Esophagus squamous epithelium (tissue), 4 donors: ENCODE results near the gene TRAF3IP1.
"Not testable (repeated sequence)": the region's sequence is repeated elsewhere in the genome, so short reads cannot be mapped to it uniquely, and the experiment has no call there.

Experiments
- CTCF ChIP-seq, 6 experiments: fragments of 450-650 bp in 4 of 6; fragments of 200-600 bp in 2 of 6; sonication (generic) in 2 of 6; IDR thresholded peaks; one replicate each; pipeline ENCODE4 v1.5.1; 2016 to 2019; ENCODE audit warnings: antibody characterized with exemption in 6 of 6, mild to moderate bottlenecking in 4 of 6, moderate library complexity in 4 of 6
- POLR2A ChIP-seq, 4 donors: fragments of 450-650 bp; IDR thresholded peaks; one replicate each; pipeline ENCODE4 v1.6.1; 2017; ENCODE audit warnings: antibody characterized with exemption in 4 of 4, mild to moderate bottlenecking in 4 of 4, moderate library complexity in 3 of 4

- not testable (repeated sequence) for TF ChIP-seq CTCF, POLR2A (IDR thresholded peaks at IDR 0.05)
Measured at GRCh38 chr2:238310721-238311120, 9.6 kb upstream of the TRAF3IP1 start.
